Limb (tissue), 2 donors: ENCODE measurements around the gene SLC9B2.
"Not testable (repeated sequence)": the region's sequence is repeated elsewhere in the genome, so short reads cannot be mapped to it uniquely, and the experiment has no call there.

Experiments used
- DNase-seq, 2 donors: peaks; one replicate each; pipeline ENCODE4 v3.0.0-alpha.2; 2016; ENCODE audit errors: extremely low spot score in 2 of 2

Gene SLC9B2

DNA sequence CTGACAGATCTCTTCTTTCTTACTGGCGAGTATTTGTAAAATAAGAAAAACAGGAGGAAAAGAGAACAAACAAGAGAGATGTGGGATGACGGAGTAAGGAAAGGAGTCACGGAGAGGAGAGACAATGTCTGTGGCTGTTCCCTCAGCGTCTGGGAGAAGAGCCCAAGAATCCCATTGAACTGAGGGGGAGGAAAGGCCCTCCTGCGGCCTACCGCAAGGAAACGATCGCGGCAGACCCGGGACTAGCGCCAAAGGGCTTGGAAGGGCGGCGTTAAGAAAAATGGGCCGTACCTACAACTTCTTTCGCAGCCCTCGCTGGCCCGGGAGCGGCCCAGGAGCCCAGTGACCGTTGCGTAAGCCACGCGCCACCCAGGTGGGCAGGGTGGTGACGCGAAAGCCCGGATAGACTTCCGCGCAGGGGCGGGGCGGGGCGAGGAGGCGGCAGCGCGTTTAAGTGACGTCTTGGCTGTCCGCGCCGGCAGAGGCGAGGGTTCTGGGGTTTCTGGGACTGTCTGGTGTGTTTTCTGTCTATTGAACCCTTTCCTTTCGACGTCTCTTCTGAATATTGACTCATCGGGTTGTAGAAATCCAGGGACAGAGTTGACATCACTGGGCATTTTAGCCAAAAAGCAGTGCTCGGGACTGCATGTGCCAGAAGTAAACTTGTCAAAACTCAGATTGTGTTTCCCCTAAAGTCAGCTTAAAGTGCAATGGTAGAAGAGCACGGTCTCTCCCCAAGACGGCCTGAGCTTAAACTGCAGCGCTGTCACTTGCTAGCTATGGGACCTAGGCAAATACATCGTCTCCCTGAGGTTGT is 57.0 kb downstream of the SLC9B2 start, which contains the start of gene SLC9B1:
SLC9B1 (minus strand) TSS at position 398 of the 817 bp plus-strand sequence. CDS start 27,994 bp downstream, outside the sequence.
- DNase-seq, result peak; percentile 93 to 96

DNA sequence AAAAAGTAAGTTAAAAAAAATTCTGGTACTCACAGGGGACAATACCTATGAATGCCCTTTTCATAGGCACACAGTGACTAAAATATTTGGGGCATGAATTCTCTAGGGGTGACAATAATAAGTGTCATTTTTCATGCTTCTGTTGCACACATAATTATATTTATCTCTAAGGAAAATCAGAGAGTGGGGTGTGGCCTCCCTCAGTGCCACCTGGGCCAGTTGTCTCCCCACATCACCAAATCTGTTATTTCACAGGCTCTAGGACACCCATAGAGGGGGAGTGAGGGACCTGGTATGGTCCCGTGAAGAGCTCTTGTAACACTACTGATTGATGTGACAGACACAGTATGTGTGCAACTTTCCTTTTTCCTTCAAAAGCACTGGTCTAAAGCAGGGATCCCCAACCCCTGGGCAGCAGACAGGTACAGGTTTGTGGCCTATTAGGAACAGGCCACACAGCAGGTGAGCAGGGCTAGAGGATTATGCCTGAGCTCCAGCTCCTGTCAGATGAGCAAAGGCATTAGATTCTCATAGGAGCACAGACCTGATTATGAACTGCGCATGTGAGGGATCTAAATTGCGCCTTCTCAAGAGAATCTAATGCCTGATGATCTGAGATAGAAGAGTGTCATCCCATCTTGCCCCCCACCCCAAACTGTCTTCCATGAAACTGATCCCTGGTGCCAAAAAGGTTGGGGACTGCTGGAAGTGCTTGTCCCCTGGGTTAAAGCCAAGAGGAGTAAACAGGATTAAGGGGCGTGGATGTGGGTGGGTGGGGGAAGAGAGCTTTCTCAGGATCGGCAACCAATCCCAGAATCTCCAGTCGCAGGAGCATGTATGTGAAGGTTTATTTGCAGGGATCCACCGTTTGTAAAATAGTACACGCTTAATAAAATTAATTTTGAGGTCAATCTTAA is 57.9 kb downstream of the SLC9B2 start:
- DNase-seq, result peak; percentile 36 to 43

DNA sequence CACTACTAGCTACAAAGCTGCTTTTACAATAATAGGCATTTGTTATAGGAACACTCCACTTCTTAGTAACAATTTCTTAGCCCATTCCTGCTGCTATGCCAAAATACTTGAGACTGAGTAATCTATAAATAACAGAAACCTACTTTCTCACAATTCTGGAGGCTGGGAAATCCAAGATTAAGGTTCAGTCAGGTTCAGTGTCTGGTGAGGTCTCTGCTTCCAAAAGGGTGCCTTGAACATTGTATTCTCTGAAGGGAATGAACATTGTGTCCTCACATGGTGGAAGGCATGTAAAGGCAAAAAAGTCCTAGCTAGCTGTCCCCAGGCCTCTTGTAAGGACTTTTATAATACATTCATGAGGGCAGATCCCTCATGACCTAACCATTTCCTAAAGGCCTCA is 64.0 kb downstream of the SLC9B2 start:
- no peak for DNase-seq

DNA sequence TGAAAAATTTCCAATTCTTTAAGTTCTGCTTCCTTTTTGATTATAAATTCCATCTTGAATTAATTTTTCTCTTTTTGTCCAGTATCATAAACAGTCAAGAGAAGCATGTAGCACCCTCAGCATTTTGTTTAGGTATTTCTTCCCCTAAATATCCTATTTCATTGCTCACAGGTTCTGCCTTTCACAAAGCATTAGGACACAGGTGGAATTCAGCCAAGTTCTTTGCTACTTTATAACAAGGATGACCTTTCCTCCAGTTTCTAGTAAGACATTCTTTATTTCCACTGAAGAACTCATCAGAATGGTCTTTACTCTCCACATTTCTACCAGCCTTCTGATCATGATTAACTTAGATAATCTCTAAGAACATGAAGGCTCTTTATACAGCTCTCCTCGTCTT is 64.5 kb downstream of the SLC9B2 start:
- DNase-seq, result peak in 1 of 2 donors; percentile 13

DNA sequence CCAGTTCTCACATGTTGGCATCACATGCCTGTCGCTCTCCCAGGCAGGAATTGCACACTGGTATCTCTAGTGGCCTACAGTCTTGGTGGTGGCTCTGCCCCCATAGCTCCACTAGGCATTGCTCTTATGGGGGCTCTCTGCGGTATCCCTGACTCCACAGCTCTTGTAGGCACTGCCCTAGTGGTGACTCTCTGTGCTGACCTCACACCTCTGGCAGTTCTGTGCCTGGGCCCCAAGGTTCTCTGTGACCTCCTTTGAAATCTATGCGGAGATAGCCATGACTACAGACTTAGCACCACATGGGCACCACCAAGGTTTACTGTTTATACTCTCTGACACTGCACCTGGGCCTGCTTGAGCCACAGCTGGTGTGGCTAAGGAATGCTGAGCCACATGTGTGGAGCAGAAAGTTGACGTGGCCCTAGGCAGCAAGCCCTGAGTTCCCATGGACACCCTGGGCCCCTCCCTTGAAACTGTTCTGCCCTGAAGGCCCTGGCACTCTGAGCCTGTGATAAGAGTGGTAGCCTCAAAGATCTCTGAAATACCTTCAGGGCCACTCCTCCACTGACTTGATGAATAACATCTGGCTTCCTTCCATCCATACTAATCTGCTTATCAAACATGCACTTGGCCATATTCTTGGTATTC is 65.1 kb downstream of the SLC9B2 start:
- DNase-seq, result peak in 1 of 2 donors; percentile 29

DNA sequence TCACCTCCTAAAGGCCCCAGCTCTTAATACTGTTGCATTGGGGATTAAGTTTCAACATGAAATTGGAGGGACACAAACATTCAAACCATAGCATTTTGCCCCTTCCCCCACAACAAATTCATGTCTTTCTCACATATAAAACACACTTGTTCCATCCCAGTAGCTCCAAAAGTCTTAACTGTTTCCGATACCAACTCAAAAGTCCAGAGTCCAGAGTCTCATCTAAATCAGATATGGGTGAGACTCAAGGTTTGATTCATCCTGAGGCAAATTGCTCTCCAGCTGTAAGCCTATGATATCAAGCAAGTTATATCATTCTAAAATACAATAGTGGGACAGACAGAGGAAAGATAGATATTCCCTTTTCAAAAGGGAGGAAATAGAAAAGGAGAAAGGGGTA is 65.8 kb downstream of the SLC9B2 start:
- DNase-seq, result no peak

DNA sequence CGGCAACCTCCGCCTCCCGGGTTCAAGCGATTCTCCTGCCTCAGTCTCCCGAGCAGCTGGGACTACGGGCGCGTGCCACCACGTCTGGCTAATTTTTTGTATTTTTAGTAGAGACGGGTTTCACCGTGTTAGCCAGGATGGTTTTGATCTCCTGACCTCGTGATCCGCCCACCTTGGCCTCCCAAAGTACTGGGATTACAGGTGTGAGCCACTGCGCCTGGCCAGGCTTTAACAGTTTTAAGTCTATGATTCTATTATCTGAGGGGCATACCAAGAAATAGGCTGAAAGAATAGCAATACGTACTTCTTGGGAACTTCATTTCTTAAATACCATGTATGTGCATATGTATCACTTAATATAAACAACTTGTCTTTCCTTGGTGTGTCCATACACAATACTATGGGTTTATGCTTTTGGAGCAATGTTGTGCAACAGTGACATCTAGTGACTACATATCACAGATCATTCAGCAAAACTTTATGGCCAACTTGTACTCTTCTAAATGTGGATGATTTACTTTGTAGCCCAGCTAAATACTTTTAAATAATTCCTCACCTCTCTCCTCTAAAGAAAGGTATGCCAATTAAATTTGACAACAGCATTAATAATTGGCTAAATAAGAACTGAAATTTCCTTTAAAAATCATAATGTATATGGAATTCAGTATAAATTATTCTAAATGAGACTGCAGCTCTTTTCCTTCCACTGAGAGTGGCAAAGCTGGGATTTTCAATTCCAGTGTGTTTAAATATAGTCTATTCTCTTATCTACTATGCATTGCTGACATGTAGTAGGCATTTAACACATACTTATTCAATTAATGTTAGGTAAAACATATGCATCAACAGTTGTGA is 67.5 kb downstream of the SLC9B2 start:
- DNase-seq, result peak in 1 of 2 donors; percentile 72

DNA sequence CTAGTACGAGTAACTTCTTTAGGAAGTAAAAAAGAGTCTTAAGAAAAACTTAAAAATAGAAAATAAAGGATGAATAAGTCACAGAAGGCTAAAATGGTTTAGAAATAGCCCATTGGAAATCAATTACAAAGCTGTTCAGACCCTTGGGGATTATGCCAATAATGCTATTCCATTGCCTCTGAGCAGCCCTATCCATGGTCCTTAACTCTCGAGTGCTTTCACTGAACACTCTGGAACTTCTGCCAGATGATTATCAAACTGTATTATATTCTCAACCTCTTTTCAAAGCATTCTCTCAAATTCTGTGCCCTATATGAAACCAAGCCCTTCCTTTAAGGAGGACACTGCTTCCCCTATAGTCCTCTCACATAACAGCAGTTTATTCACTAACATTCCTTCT is 74.0 kb downstream of the SLC9B2 start:
- DNase-seq, result peak in 1 of 2 donors; percentile 8

DNA sequence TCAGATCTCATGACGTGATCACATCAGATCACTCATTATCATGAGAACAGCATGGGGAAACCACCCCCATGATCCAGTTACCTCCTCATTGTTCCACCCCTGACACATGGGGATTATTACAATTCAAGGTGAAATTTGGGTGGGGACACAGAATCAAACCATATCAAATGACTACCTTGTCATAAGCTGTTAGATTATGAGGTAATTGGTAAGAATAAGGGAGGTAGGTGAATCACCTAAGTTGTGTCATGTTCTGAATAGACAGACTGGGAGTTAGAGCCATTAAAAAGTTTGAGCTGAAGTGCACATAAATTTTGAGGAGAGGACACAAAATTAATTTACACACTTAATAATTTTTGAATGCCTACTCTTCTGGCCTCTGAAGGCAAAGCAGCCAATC is 81.8 kb downstream of the SLC9B2 start:
- DNase-seq, result no peak

DNA sequence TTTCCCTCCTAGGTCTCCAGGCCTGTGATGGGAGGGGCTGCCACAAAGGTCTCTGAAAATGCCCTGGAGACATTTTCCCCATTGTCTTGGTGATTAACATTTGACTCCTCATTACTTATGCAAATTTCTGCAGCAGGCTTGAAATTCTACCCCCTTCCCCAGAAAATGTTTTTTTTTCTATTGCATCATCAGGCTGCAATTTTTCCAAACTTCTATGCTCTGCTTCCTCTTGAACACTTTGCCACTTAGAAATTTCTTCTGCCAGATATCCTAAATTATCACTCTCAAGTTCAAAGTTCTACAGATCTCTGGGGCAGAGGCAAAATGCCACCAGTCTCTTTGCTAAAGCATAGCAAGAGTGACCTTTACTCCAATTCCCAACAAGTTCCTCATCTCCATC is 82.6 kb downstream of the SLC9B2 start:
- not testable (repeated sequence) for DNase-seq

DNA sequence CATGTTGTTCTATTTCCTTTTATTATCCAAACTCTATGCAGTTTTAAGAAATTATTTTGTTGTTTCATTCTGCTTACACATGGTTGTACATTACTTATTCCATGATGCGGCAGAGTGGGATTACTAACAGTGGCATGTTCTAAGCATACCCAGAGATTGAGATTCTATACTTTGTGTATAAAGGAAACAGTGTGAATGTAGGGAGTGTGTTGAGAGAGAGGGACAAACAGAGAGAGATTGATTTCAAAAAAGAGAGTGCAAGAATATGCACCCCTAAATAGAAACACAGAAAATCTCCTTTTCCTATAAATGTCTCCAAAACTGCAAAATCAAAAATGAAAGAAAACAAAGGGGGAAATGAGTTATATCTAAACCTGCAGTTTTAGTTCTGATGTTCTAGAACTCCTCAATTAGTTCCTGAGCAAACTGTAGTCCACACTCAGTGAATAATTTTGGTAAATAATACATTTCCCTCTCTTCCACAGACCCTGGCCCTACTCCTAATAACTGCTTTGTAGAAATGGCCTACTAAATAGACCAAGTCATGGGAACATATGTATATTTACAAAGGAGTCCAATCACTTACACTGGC is 88.0 kb downstream of the SLC9B2 start:
- DNase-seq, result no peak

DNA sequence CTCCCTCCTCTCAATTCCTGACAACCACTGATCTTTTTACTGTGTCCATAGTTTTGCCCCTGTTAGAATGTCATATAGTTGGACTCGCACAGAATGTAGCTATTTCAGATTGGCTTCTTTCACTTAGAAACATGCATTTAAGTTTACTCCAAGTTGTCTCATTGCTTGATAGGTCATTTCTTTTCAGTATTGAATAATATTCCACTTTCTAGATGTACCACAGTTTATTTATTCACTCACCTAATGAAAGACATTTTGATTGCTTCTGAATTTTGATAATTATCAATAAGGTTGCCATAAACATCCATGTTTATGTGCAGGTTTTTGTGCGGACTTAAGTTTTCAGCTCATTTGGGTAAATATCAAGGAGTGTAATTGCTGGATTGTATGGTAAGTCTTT is 95.6 kb downstream of the SLC9B2 start:
- no peak for DNase-seq
